Heart left ventricle (tissue), 16 donors: ENCODE measurements around the gene QSOX2. TPM values are rescaled to one million over a fixed set of nuclear protein-coding genes. Genes with fewer than 3 reads are reported as not detected.

ENCODE experiments used
- ATAC-seq, 4 donors: fragments of 200-7000 bp; cut with Tn5 transposase; one replicate each; pipeline ENCODE4 v1.9.1; 2020 to 2022; ENCODE audit warnings: moderate library complexity in 4 of 4, mild to moderate bottlenecking in 3 of 4, moderate number of reproducible peaks in 1 of 4
- DNase-seq, 5 donors: peaks; one replicate each; pipeline ENCODE4 v3.0.0-alpha.2; 2020
- H3K27ac ChIP-seq, 12 donors: fragments of 200-600 bp; sonication (generic) in 4 of 12; one replicate each; pipeline versions ENCODE4 v1.5.0 to v1.8.0; 2016 to 2022; ENCODE audit warnings: mild to moderate bottlenecking in 2 of 12
- H3K27me3 ChIP-seq, 9 donors: fragments of 200-600 bp; sonication (generic) in 2 of 9; one replicate each; pipeline versions ENCODE4 v1.5.1 to v1.8.0; 2016 to 2022; ENCODE audit warnings: mild to moderate bottlenecking in 3 of 9
- H3K36me3 ChIP-seq, 9 donors: fragments of 200-600 bp; sonication (generic) in 2 of 9; one replicate each; pipeline versions ENCODE4 v1.5.0 to v1.8.0; 2018 to 2022; ENCODE audit warnings: mild to moderate bottlenecking in 2 of 9
- H3K4me1 ChIP-seq, 12 donors: fragments of 200-600 bp; sonication (generic) in 4 of 12; one replicate each; pipeline versions ENCODE4 v1.5.0 to v1.8.0; 2016 to 2022; ENCODE audit warnings: mild to moderate bottlenecking in 3 of 12
- H3K4me3 ChIP-seq, 12 donors: fragments of 200-600 bp; sonication (generic) in 4 of 12; one replicate each; pipeline versions ENCODE4 v1.5.0 to v1.8.0; 2017 to 2022; ENCODE audit warnings: mild to moderate bottlenecking in 9 of 12, moderate library complexity in 4 of 12
- H3K9me3 ChIP-seq, 12 donors: fragments of 200-600 bp; sonication (generic) in 4 of 12; one replicate each; pipeline versions ENCODE4 v1.5.0 to v1.8.0; 2016 to 2022; ENCODE audit warnings: mild to moderate bottlenecking in 1 of 12
- POLR2A ChIP-seq, 2 donors: fragments of 450-650 bp; IDR thresholded peaks; one replicate each; pipeline ENCODE4 v1.6.1; 2017; ENCODE audit warnings: antibody characterized with exemption in 2 of 2, mild to moderate bottlenecking in 2 of 2, moderate library complexity in 2 of 2
- WGBS, 4 donors: extraction: QIAGEN DNeasy Blood & Tissue Kit in 2 of 4; methylation state at CpG; one replicate each; pipeline versions ENCODE4 v1.1.5 to v1.1.7; 2013 to 2018; 5-methylcytosine and 5-hydroxymethylcytosine counted together
- intact Hi-C, 10 donors: fragments of 100-400 bp; cut with DNase I; formaldehyde crosslinking; loops; one replicate each; pipeline versions ENCODE4 v1.11.1 to v1.14.2; 2022
- polyA plus RNA-seq, 2 donors: library from polyadenylated mRNA; stranded (reverse); fragments of 200-250 nt; gene quantifications; one replicate each; pipeline ENCODE4 v1.2.3, GENCODE V29; 2013
- total RNA-seq, 9 donors: library from RNA; depleted of rRNA in 2 of 9; stranded (reverse); fragments of >200 nt in 2 of 9; fragmentation: NEBNext Ultra II Directional in 3 of 9; extraction: Animal tissue kit (Norgen Biotek cat#: 25700) in 3 of 9; gene quantifications; one replicate each; pipeline versions ENCODE4 v1.1.0 to v1.2.4, GENCODE V29; 2016 to 2023
- TF ChIP-seq, protein P1 (sequence below), 12 donors: fragments of 200-600 bp; sonication (generic) in 4 of 12; IDR thresholded peaks; one replicate each; pipeline versions ENCODE4 v1.5.0 to v1.8.0; 2018 to 2022; ENCODE audit warnings: antibody characterized with exemption in 12 of 12, mild to moderate bottlenecking in 5 of 12
- donor health status: ischemic (EF 13 %, LVEDD 7.1; RV severe dilation, severe dysfunction).
- donor health status: healthy with polysubstance abuse.
- donor health status: DM: no; HTN: yes; CAD: no.
- donor health status: DM: no; HTN: no; CAD: no.
- donor health status: ischemic (EF 25% LVEDD 6.9; RV normal size, moderate dysfunction).
- donor health status: ischemic (EF 25% LVEDD 5.7; RV mildly dilated, moderate dysfunction).
- donor health status: healthy.
- donor health status: DM: yes; HTN: yes; CAD: no.
- donor health status: ischemic (EF 35%, LVEDD 5.7; RV mildly dilated, moderate dysfunction).
- donor health status: nonischemic (EF 11% LVEDD 7.7; RV severe dilation, severe dysfunction).
- donor health status: DM: yes; HTN: yes; CAD: no.
- donor health status: PGD.
- donor health status: ischemic (EF 29% LVEDD 5.4; RV normal size, mild dysfunction).
- donor health status: nonischemic (EF 23%, LVEDD 6.1; RV moderate dilation, normal function).

QSOX2 gene
- total and polyA plus RNA-seq, 11 donors: 4.3 to 9.9 (median 5.9) TPM

GRCh38 chr9:136201174-136201573 lies 44.4 kb downstream of the QSOX2 start:
- no peak for DNase-seq
- Histone ChIP-seq H3K4me1 (peaks cover 0 to 26% (median 5%) of the 10 kb centered on the region in 12 donors), H3K27ac (no peak overlapping the region), H3K9me3 (no peaks in the 10 kb centered on the region), H3K27me3 (peaks cover 73 to 93% (median 86%) of the 10 kb centered on the region in 9 donors), H3K4me3 (no peak overlapping the region), H3K36me3 (no peaks in the 10 kb centered on the region)
- 48 to 55% (median 49%) methylated on average over 12 to 13 of the region's 13 CpGs for WGBS, 4 donors
- intact Hi-C loops: no loop called here
- TF ChIP-seq, protein P1, sequence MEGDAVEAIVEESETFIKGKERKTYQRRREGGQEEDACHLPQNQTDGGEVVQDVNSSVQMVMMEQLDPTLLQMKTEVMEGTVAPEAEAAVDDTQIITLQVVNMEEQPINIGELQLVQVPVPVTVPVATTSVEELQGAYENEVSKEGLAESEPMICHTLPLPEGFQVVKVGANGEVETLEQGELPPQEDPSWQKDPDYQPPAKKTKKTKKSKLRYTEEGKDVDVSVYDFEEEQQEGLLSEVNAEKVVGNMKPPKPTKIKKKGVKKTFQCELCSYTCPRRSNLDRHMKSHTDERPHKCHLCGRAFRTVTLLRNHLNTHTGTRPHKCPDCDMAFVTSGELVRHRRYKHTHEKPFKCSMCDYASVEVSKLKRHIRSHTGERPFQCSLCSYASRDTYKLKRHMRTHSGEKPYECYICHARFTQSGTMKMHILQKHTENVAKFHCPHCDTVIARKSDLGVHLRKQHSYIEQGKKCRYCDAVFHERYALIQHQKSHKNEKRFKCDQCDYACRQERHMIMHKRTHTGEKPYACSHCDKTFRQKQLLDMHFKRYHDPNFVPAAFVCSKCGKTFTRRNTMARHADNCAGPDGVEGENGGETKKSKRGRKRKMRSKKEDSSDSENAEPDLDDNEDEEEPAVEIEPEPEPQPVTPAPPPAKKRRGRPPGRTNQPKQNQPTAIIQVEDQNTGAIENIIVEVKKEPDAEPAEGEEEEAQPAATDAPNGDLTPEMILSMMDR (IDR thresholded peaks at IDR 0.05): no peak
- no peak for TF ChIP-seq POLR2A (IDR thresholded peaks at IDR 0.05)
- ATAC-seq: no peak

DNA sequence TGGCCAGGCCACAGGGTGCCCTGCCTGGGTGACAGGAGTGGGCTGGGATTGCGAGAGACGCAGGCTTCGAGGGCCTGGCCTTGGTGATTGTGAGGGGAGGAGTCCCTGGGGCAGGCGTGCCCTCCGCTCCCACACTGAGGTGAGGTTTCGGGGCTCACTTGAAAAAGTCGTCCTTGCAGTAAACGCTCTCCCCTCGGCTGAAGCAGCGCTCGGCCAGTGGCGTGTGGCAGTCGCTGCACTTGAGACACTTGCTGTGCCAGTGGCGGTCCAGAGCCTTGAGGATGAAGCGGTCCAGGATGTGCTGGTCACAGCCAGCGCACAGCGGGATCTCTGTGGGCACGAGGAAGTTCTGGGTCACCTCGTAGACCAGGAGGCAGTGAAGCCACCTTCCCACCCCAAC lies 45.2 kb downstream of the QSOX2 start:
- H3K27ac ChIP-seq: no peak overlapping the region
- WGBS, 4 donors: 41 to 54% (median 47%) methylated on average over 13 to 19 of the region's 19 CpGs
- DNase-seq (no peak), ATAC-seq (no peak)
- H3K27me3 ChIP-seq: peaks cover 77 to 99% (median 92%) of the 10 kb centered on the region in 9 donors
- peak overlapping the region in 1 of 12 donors; percentile 7 for H3K4me3 ChIP-seq
- H3K4me1 ChIP-seq: peaks cover 0 to 26% (median 5%) of the 10 kb centered on the region in 12 donors
- TF ChIP-seq POLR2A (IDR thresholded peaks at IDR 0.05): no peak
- TF ChIP-seq, protein P1 (IDR thresholded peaks at IDR 0.05): no peak
- no peaks in the 10 kb centered on the region for H3K36me3 ChIP-seq
- intact Hi-C loops: no loop called here
- H3K9me3 ChIP-seq: no peaks in the 10 kb centered on the region

DNA sequence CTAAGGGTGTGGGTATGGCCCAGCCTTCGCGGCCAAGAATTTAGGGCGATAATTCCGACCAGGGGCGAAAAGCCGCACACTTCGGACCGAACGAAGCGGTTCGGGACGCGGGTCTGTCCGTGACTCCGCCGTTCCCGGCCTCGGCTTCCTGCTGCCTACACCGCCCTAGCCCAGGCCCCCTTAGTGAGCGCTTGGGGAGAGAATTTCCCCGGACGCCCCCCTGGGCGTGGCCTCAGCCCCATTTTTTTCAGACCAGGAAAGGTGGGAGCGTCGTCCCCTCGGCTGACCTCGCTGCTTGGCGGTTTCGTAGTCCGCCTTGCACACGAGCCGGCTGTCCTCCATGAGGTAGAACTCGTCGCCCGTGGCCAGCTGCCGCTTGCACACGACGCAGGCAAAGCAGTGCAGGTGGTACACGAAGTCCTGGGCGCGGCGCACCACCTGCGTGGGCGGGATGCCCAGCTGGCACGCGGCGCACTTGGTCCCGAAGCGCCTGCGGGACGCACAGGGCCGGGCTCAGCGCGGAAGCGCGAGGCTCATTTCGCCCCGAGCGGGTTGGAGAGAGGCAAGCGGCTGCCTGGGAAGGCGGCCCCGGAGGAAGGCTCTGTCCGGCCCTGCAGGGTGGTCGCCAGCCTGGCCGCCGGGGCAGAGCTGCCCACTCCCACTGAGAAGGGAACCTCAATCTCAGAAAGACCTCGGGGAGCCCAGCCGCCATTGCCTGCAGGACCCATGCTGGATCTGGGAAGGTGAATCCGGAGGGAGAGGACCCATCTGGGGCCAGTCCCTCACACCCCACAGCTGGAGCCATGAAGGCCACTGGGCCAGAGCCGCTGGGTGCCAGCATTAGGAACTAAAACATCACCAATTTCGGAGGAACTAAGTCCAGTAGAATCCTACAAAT lies 46.0 kb downstream of the QSOX2 start:
- intact Hi-C loops: no loop called here

GRCh38 chr9:136198605-136199083 lies 47.0 kb downstream of the QSOX2 start:
- DNase-seq: no peak
- Histone ChIP-seq H3K27me3 (peaks cover 73 to 99% (median 94%) of the 10 kb centered on the region in 9 donors), H3K36me3 (no peaks in the 10 kb centered on the region), H3K4me3 (no peak overlapping the region), H3K9me3 (no peaks in the 10 kb centered on the region), H3K27ac (no peak overlapping the region), H3K4me1 (peaks cover 0 to 22% (median 3%) of the 10 kb centered on the region in 12 donors)
- WGBS, 4 donors: 0 to 1% (median 0%) methylated on average over 2 to 62 of the region's 62 CpGs
- ATAC-seq: no peak
- no peak for TF ChIP-seq POLR2A (IDR thresholded peaks at IDR 0.05)
- TF ChIP-seq, protein P1 (IDR thresholded peaks at IDR 0.05): no peak
- intact Hi-C loops: no loop called here

More for the DNA sequence above, 46.0 kb downstream of the QSOX2 start:
- H3K4me1 ChIP-seq: peaks cover 0 to 21% (median 4%) of the 10 kb centered on the region in 12 donors
- H3K36me3 ChIP-seq: no peaks in the 10 kb centered on the region
- no peak for DNase-seq
- H3K9me3 ChIP-seq: no peaks in the 10 kb centered on the region
- no peak overlapping the region for H3K27ac ChIP-seq
- H3K27me3 ChIP-seq: peaks cover 75 to 99% (median 94%) of the 10 kb centered on the region in 9 donors
- peak overlapping the region in 1 of 12 donors; percentile 7 for H3K4me3 ChIP-seq
- ATAC-seq: no peak
- TF ChIP-seq POLR2A (IDR thresholded peaks at IDR 0.05): no peak
- TF ChIP-seq, protein P1 (IDR thresholded peaks at IDR 0.05): no peak
- WGBS, 4 donors: 6 to 11% (median 10%) methylated on average over 27 to 71 of the region's 71 CpGs
